GM23338 (cell line): Measurements from ENCODE around the gene TYW1B. TPM values are rescaled to one million over a fixed set of nuclear protein-coding genes. Genes with fewer than 3 reads are reported as not detected.
A peak's percentile ranks its signal among the peaks of the same experiment; 100 is the strongest.
"Not testable (repeated sequence)": the region's sequence is repeated elsewhere in the genome, so short reads cannot be mapped to it uniquely, and the experiment has no call there.

ENCODE experiments used
- ATAC-seq: fragments of 200-7000 bp; cut with Tn5 transposase; 3 replicates; pipeline ENCODE4 v1.9.1; 2020
- DNase-seq: peaks from one replicate; pipeline ENCODE4 v3.0.0-alpha.2; 2015; ENCODE audit warnings: low spot score
- H2AFZ ChIP-seq: fragments of 200-600 bp; sonication (generic); 2 replicates; pipeline ENCODE4 v1.8.0; 2016; ENCODE audit warnings: antibody characterized with exemption, mild to moderate bottlenecking, moderate library complexity
- H3F3A ChIP-seq: fragments of 200-600 bp; sonication (generic); replicated peaks from 2 replicates; pipeline ENCODE4 v1.8.0; 2017; ENCODE audit warnings: antibody characterized with exemption, mixed run types, low read depth
- H3K27ac ChIP-seq: fragments of 200-600 bp; sonication (generic); 2 replicates; pipeline ENCODE4 v1.6.1; 2016; ENCODE audit warnings: low read depth
- H3K27me3 ChIP-seq: fragments of 200-600 bp; sonication (generic); 2 replicates; pipeline ENCODE4 v1.8.0; 2016; ENCODE audit warnings: mild to moderate bottlenecking, mixed run types, moderate library complexity; ENCODE audit not compliant: insufficient read depth
- H3K36me3 ChIP-seq: fragments of 200-600 bp; sonication (generic); 2 replicates; pipeline ENCODE4 v1.8.0; 2016; ENCODE audit warnings: mild to moderate bottlenecking; ENCODE audit not compliant: insufficient read depth
- H3K4me1 ChIP-seq: fragments of 200-600 bp; sonication (generic); 2 replicates; pipeline ENCODE4 v1.8.0; 2016; ENCODE audit warnings: mild to moderate bottlenecking, moderate library complexity; ENCODE audit not compliant: insufficient read depth
- H3K4me2 ChIP-seq: fragments of 200-600 bp; sonication (generic); 2 replicates; pipeline ENCODE4 v1.7.1; 2017; ENCODE audit warnings: mixed run types
- H3K4me3 ChIP-seq: fragments of 200-600 bp; sonication (generic); 2 replicates; pipeline ENCODE4 v1.6.1; 2016; ENCODE audit warnings: mixed run types
- H3K79me2 ChIP-seq: fragments of 200-600 bp; sonication (generic); replicated peaks from 2 replicates; pipeline ENCODE4 v1.8.0; 2017; ENCODE audit warnings: mild to moderate bottlenecking; ENCODE audit not compliant: insufficient read depth
- H3K9me2 ChIP-seq: fragments of 200-600 bp; sonication (generic); 2 replicates; pipeline ENCODE4 v1.8.0; 2017; ENCODE audit not compliant: insufficient read depth
- H4K20me1 ChIP-seq: fragments of 200-600 bp; sonication (generic); replicated peaks from 2 replicates; pipeline ENCODE4 v1.8.0; 2017; ENCODE audit warnings: mild to moderate bottlenecking; ENCODE audit not compliant: insufficient read depth
- H3K27ac Mint-ChIP-seq: 2 replicates; pipeline ENCODE4 v1.8.0; 2020; ENCODE audit warnings: inconsistent platforms, mild to moderate bottlenecking, moderate library complexity, mixed read lengths
- H3K27me3 Mint-ChIP-seq: 3 replicates; pipeline ENCODE4 v1.8.0; 2022; ENCODE audit warnings: low read depth, mild to moderate bottlenecking, moderate library complexity, mixed read lengths, inconsistent platforms; ENCODE audit not compliant: insufficient read depth, poor library complexity
- H3K36me3 Mint-ChIP-seq: 3 replicates; pipeline ENCODE4 v1.8.0; 2021; ENCODE audit warnings: low read depth, mild to moderate bottlenecking, inconsistent platforms, moderate library complexity, mixed read lengths
- H3K4me1 Mint-ChIP-seq: 3 replicates; pipeline ENCODE4 v1.8.0; 2020; ENCODE audit warnings: mild to moderate bottlenecking, inconsistent platforms, mixed read lengths
- H3K4me3 Mint-ChIP-seq: 3 replicates; pipeline ENCODE4 v1.8.0; 2021; ENCODE audit warnings: moderate library complexity, mild to moderate bottlenecking, inconsistent platforms, mixed read lengths
- H3K9me3 Mint-ChIP-seq: 3 replicates; pipeline ENCODE4 v1.8.0; 2020; ENCODE audit warnings: moderate library complexity, mild to moderate bottlenecking, inconsistent platforms, mixed read lengths
- EZH2 ChIP-seq: fragments of 200-600 bp; sonication (generic); IDR thresholded peaks from one replicate; pipeline ENCODE4 v1.8.0; 2017; ENCODE audit warnings: antibody characterized with exemption, mild to moderate bottlenecking, low read depth; ENCODE audit not compliant: unreplicated experiment
- NANOG ChIP-seq: IDR thresholded peaks from 2 replicates; pipeline ENCODE4 v1.6.1; 2016; ENCODE audit warnings: antibody characterized with exemption, borderline replicate concordance
- ZNF114 ChIP-seq: fragments of 250-450 bp; sonication (Bioruptor Pico); IDR thresholded peaks from 2 replicates; pipeline ENCODE4 v1.5.0; 2020; ENCODE audit warnings: mild to moderate bottlenecking, moderate library complexity
- polyA plus RNA-seq: library from polyadenylated mRNA; unstranded; fragments of >200 nt; fragmentation: Nextera tagmentation; extraction: Ambion mirVana; gene quantifications from 2 replicates; pipeline ENCODE4 v1.2.1, GENCODE V29; 2016
- total RNA-seq: library from RNA; depleted of rRNA; stranded (reverse); fragments of >200 nt; shearing (Covaris generic); gene quantifications from 2 replicates; pipeline ENCODE4 v1.2.3, GENCODE V29; 2014

Gene TYW1B
- total and polyA plus RNA-seq, 2 experiments from 2014 or later = 2.8 to 5.6 TPM

DNA sequence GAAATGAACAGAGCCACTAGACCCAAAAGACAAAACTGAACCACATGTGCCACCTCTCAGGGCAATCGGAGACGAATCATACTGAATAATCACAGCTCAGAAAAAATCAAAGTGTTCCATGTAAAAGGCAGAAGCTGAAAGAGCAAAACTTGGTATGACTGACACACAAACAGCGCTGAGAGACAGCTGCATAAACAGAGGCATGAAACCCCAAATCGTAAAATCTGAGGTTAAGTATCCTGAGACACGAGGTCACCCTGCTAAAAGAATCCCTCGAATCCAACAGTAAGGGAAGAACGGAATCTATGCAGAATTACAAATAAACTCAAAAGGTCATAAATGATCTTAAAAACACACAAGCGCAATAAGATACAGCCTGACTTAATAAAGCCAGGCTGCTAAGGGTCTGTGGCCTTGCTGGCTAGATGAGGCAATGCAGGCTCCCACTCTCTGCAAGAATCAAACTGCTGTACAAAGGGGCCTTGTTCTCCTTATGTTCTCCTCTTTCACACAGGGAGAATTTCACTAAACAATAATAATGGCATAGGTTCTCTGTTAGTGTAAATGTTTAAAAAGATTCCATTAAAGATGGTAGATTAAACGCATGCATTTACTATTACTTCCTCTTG, 247.7 kb downstream of the TYW1B start:
- ATAC-seq = not testable (repeated sequence)

DNA sequence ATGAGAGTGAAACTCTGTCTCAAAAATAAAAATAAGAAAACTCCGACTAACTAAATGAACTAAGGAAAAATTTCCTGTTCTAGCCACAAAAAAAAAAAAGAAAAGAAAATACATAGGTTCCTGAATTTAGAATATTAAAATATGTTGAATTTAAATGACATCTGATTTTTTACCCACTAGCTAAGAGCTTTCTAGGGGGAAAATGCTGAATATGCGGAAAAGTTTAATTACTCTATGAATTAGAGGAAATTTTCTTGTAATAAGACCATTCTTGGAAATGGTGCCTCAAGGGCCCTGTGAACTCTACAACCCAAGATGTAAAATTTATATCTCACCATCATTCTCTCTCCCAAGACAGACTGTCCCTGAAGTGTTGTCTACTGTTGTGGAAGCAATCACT, 250.9 kb downstream of the TYW1B start:
- no peak overlapping the region for H2AFZ ChIP-seq
- Mint-ChIP-seq H3K27ac (no peak overlapping the region), H3K27me3 (peaks cover 3% of the 10 kb centered on the region), H3K9me3 (no peaks in the 10 kb centered on the region), H3K4me1 (peaks cover 12% of the 10 kb centered on the region; the same call in 2 of the 3 replicates), H3K4me3 (no peak overlapping the region), H3K36me3 (no peaks in the 10 kb centered on the region)
- no peaks in the 10 kb centered on the region for H3K9me2 ChIP-seq
- ATAC-seq (no peak), DNase-seq (no peak)
- TF ChIP-seq EZH2 = no peak
- no peak for TF ChIP-seq ZNF114
- no peak for TF ChIP-seq NANOG
- H3K36me3 ChIP-seq = no peaks in the 10 kb centered on the region
- H3K27ac ChIP-seq = no peak overlapping the region
- no peaks in the 10 kb centered on the region for H3K27me3 ChIP-seq
- 0 out of 2 replicates have a peak, but pooled peaks cover 3% of the 10 kb centered on the region for H3K4me1 ChIP-seq
- H3K4me2 ChIP-seq = no peak overlapping the region
- no peak overlapping the region for H3K4me3 ChIP-seq
- no peaks in the 10 kb centered on the region for H3K79me2 ChIP-seq
- 0 out of 2 replicates have a peak, but pooled peaks cover 2% of the 10 kb centered on the region for H3F3A ChIP-seq
- no peaks in the 10 kb centered on the region for H4K20me1 ChIP-seq

More for the DNA sequence above, 247.7 kb downstream of the TYW1B start:
- H3K4me3 ChIP-seq, H3F3A ChIP-seq, H3K4me2 ChIP-seq, H4K20me1 ChIP-seq, DNase-seq, H3K79me2 ChIP-seq, H3K9me2 ChIP-seq, H3K36me3 ChIP-seq, H3K27me3 Mint-ChIP-seq, H3K4me1 ChIP-seq, H2AFZ ChIP-seq, H3K4me3 Mint-ChIP-seq, H3K27ac ChIP-seq, H3K4me1 Mint-ChIP-seq, H3K9me3 Mint-ChIP-seq, H3K27me3 ChIP-seq: not testable (repeated sequence)
- Mint-ChIP-seq H3K27ac (peak overlapping the region; percentile 28; the same call in 1 of the 2 replicates), H3K36me3 (peaks cover 12% of the 10 kb centered on the region; the same call in 1 of the 3 replicates)

DNA sequence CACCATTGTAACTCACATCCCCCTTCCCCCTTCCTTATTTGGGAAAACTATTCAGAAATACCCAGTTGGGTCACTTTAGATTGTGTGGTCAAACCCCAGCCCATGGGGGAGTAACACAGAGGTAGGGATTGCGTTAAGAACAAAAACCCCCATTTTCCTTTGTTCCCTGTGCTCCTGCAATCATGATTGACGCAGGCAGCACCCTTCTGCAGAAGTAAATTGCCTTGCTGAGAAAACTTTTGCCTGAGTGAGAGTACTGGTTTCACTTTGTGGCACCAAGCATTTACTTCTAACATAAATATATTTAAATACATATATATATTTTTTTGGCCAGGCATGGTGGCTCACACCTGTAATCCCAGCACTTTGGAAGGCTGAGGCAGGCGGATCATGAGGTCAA, 266.0 kb downstream of the TYW1B start:
- H3K27ac ChIP-seq, ATAC-seq, DNase-seq, H3K27ac Mint-ChIP-seq, H3K4me1 ChIP-seq, H3K4me1 Mint-ChIP-seq, H3K36me3 ChIP-seq, H4K20me1 ChIP-seq, H3K4me3 Mint-ChIP-seq, H3K27me3 Mint-ChIP-seq, H3K27me3 ChIP-seq, H3K4me3 ChIP-seq, H3K79me2 ChIP-seq, H3K9me2 ChIP-seq, H3F3A ChIP-seq, H3K4me2 ChIP-seq, H2AFZ ChIP-seq: not testable (repeated sequence)
- peaks cover 21% of the 10 kb centered on the region for H3K36me3 Mint-ChIP-seq
- H3K9me3 Mint-ChIP-seq = peaks cover 44% of the 10 kb centered on the region

DNA sequence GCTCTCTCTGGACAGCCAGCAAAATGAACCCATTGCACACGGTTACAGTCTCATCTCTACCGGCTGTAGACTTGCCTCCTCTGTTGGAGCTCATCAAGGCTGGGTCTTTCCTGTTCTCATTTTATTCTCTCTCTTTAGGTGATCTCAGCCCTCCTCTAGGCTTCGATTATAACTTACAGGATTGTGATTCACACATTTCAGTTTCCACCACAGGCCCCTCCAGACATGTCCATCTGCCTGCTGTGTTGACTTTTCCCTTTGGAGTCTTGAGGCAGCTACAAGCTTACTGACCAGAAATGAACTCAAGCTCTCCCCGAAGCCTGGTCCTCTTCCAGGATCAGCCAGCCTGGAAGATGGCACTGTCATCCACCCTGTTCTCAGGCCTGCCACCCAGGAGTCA, 268.5 kb downstream of the TYW1B start:
- not testable (repeated sequence) for H3K4me3 Mint-ChIP-seq, H3K79me2 ChIP-seq, H4K20me1 ChIP-seq, H3K36me3 ChIP-seq, H3K4me2 ChIP-seq, H3K9me2 ChIP-seq, H3K27ac Mint-ChIP-seq, ATAC-seq, H3K27me3 ChIP-seq, DNase-seq, H3F3A ChIP-seq, H3K27ac ChIP-seq, H3K27me3 Mint-ChIP-seq, H3K4me3 ChIP-seq, H3K4me1 ChIP-seq, H2AFZ ChIP-seq
- Mint-ChIP-seq H3K36me3 (peaks cover 21% of the 10 kb centered on the region), H3K9me3 (peaks cover 37% of the 10 kb centered on the region), H3K4me1 (peaks cover 14% of the 10 kb centered on the region; the same call in 2 of the 3 replicates)

DNA sequence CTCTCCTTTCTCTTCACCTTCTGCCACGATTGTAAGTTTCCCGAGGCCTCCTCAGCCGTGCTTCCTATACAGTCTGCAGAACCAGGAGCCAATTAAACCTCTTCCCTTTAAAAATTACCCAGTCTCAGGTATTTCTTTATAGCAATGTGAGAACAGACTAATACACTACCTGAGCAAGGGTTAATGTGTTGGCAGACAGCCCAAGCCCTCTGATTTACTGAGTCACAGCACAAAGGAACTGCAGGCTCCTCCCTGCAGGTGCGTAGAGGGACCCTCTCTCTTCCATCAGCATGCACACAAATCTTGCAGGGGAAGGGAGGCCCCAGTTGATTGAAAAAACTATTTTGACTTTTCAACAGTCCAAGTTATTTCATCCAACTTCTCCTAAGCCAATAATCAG, 271.3 kb downstream of the TYW1B start:
- Histone ChIP-seq H3K4me2 (peak overlapping the region; percentile 20; the same call in 1 of the 2 replicates), H2AFZ (0 out of 2 replicates have a peak overlapping the region, but pooled peaks have one; percentile 14)
- not testable (repeated sequence) for H3K27ac ChIP-seq, H3K27me3 ChIP-seq, H3K79me2 ChIP-seq, H3K27me3 Mint-ChIP-seq, H3K4me3 ChIP-seq, H3F3A ChIP-seq, H3K36me3 Mint-ChIP-seq, H3K36me3 ChIP-seq, DNase-seq, H3K4me1 ChIP-seq, H3K9me2 ChIP-seq, H4K20me1 ChIP-seq, H3K4me3 Mint-ChIP-seq, H3K27ac Mint-ChIP-seq
- Mint-ChIP-seq H3K9me3 (peaks cover 17% of the 10 kb centered on the region), H3K4me1 (peaks cover 14% of the 10 kb centered on the region; the same call in 2 of the 3 replicates)
- peak; percentile 77 for ATAC-seq

DNA sequence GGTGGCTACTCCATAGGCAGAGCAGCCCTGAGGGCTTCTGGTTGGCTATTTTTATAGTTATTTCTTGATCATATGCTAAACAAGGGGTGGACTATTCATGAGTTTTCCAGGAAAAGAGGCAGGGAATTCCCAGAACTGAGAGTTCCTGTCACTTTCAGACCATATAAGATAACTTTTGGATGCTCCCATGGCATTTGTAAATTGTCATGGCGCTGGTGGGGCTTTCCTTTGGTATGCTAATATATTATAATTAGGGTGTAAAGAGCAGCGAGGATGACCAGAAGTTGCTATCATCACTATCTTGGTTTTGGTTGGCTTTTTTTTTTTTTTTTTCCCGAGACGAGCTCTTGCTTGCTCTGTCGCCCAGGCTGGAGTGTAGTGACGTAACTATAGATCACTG, 272.8 kb downstream of the TYW1B start:
- H3K36me3 Mint-ChIP-seq, ATAC-seq, H3K4me3 Mint-ChIP-seq, DNase-seq, H3K27me3 Mint-ChIP-seq, H3K27ac ChIP-seq, H4K20me1 ChIP-seq, H3K79me2 ChIP-seq, H3K27ac Mint-ChIP-seq, H3K9me2 ChIP-seq, H3K4me1 ChIP-seq, H3K4me2 ChIP-seq, H3K27me3 ChIP-seq, H3F3A ChIP-seq, H3K36me3 ChIP-seq, H3K4me3 ChIP-seq, H2AFZ ChIP-seq: not testable (repeated sequence)
- H3K9me3 Mint-ChIP-seq = peaks cover 15% of the 10 kb centered on the region
- H3K4me1 Mint-ChIP-seq = peaks cover 14% of the 10 kb centered on the region; the same call in 2 of the 3 replicates
